BLaER1 (cell line): ENCODE measurements around the gene PTGFRN.

ENCODE experiments used
- H3K27ac ChIP-seq: shearing (Covaris generic); formaldehyde crosslinking; 2 replicates; pipeline ENCODE4 v1.8.1; 2022
- H3K27me3 ChIP-seq: shearing (Covaris generic); formaldehyde crosslinking; 2 replicates; pipeline ENCODE4 v1.8.1; 2022
- H3K36me3 ChIP-seq: shearing (Covaris generic); formaldehyde crosslinking; 2 replicates; pipeline ENCODE4 v1.8.1; 2022
- H3K4me1 ChIP-seq: shearing (Covaris generic); formaldehyde crosslinking; 2 replicates; pipeline ENCODE4 v1.8.1; 2022
- H3K4me2 ChIP-seq: shearing (Covaris generic); formaldehyde crosslinking; 2 replicates; pipeline ENCODE4 v1.8.1; 2022
- H3K4me3 ChIP-seq: shearing (Covaris generic); formaldehyde crosslinking; 2 replicates; pipeline ENCODE4 v1.8.1; 2022
- H3K9ac ChIP-seq: shearing (Covaris generic); formaldehyde crosslinking; 2 replicates; pipeline ENCODE4 v1.8.1; 2022
- H3K9me3 ChIP-seq: shearing (Covaris generic); formaldehyde crosslinking; 2 replicates; pipeline ENCODE4 v1.8.1; 2022
- H4K20me1 ChIP-seq: shearing (Covaris generic); formaldehyde crosslinking; 2 replicates; pipeline ENCODE4 v1.8.1; 2022
- Cebpa-rat ChIP-seq: shearing (Covaris generic); IDR thresholded peaks from 2 replicates; pipeline ENCODE4 v1.8.1; 2022

Gene PTGFRN

GRCh38 chr1:117010310-117010969, 100.7 kb downstream of the PTGFRN start:
- no peak overlapping the region for H3K9ac ChIP-seq
- no peak for TF ChIP-seq Cebpa-rat
- no peak overlapping the region for H3K27ac ChIP-seq
- no peaks in the 10 kb centered on the region for H3K27me3 ChIP-seq
- H3K4me1 ChIP-seq: peaks cover 14% of the 10 kb centered on the region
- H3K36me3 ChIP-seq: no peaks in the 10 kb centered on the region
- no peaks in the 10 kb centered on the region for H4K20me1 ChIP-seq
- H3K4me3 ChIP-seq: no peak overlapping the region
- H3K9me3 ChIP-seq: no peaks in the 10 kb centered on the region
- no peak overlapping the region for H3K4me2 ChIP-seq

GRCh38 chr1:117011334-117011733, 101.6 kb downstream of the PTGFRN start:
- H4K20me1 ChIP-seq: no peaks in the 10 kb centered on the region
- peaks cover 17% of the 10 kb centered on the region for H3K4me1 ChIP-seq
- H3K27ac ChIP-seq: no peak overlapping the region

GRCh38 chr1:117013309-117013858, 103.7 kb downstream of the PTGFRN start:
- no peak overlapping the region for H3K4me3 ChIP-seq
- H3K9ac ChIP-seq: no peak overlapping the region
- no peaks in the 10 kb centered on the region for H3K9me3 ChIP-seq
- H3K4me2 ChIP-seq: no peak overlapping the region
- no peak overlapping the region for H3K27ac ChIP-seq
- no peak for TF ChIP-seq Cebpa-rat
- H3K36me3 ChIP-seq: no peaks in the 10 kb centered on the region
- no peaks in the 10 kb centered on the region for H4K20me1 ChIP-seq
- H3K27me3 ChIP-seq: no peaks in the 10 kb centered on the region
- H3K4me1 ChIP-seq: peaks cover 31% of the 10 kb centered on the region

More at GRCh38 chr1:117011334-117011733, 101.6 kb downstream of the PTGFRN start:
- Histone ChIP-seq H3K9me3 (no peaks in the 10 kb centered on the region), H3K4me2 (no peak overlapping the region), H3K27me3 (no peaks in the 10 kb centered on the region), H3K4me3 (no peak overlapping the region), H3K36me3 (no peaks in the 10 kb centered on the region), H3K9ac (no peak overlapping the region)
- TF ChIP-seq Cebpa-rat: no peak

GRCh38 chr1:117014209-117014608, 104.5 kb downstream of the PTGFRN start:
- no peak for TF ChIP-seq Cebpa-rat
- H3K9me3 ChIP-seq: no peaks in the 10 kb centered on the region
- no peak overlapping the region for H3K4me2 ChIP-seq
- H3K36me3 ChIP-seq: no peaks in the 10 kb centered on the region
- no peak overlapping the region for H3K27ac ChIP-seq
- H3K9ac ChIP-seq: no peak overlapping the region
- no peaks in the 10 kb centered on the region for H3K27me3 ChIP-seq
- H4K20me1 ChIP-seq: no peaks in the 10 kb centered on the region
- H3K4me1 ChIP-seq: peaks cover 23% of the 10 kb centered on the region
- H3K4me3 ChIP-seq: no peak overlapping the region

GRCh38 chr1:117015724-117016123, 106.0 kb downstream of the PTGFRN start:
- TF ChIP-seq Cebpa-rat: no peak
- Histone ChIP-seq H3K4me1 (peaks cover 21% of the 10 kb centered on the region), H3K4me3 (no peak overlapping the region), H3K27me3 (no peaks in the 10 kb centered on the region), H3K27ac (no peak overlapping the region), H3K9me3 (no peaks in the 10 kb centered on the region), H3K36me3 (no peaks in the 10 kb centered on the region), H3K9ac (no peak overlapping the region), H4K20me1 (no peaks in the 10 kb centered on the region), H3K4me2 (no peak overlapping the region)

GRCh38 chr1:117017062-117017461, 107.3 kb downstream of the PTGFRN start:
- TF ChIP-seq Cebpa-rat: no peak
- no peaks in the 10 kb centered on the region for H4K20me1 ChIP-seq
- no peak overlapping the region for H3K27ac ChIP-seq
- peaks cover 21% of the 10 kb centered on the region for H3K4me1 ChIP-seq
- no peak overlapping the region for H3K9ac ChIP-seq
- H3K27me3 ChIP-seq: no peaks in the 10 kb centered on the region
- H3K36me3 ChIP-seq: no peaks in the 10 kb centered on the region
- no peaks in the 10 kb centered on the region for H3K9me3 ChIP-seq
- H3K4me3 ChIP-seq: no peak overlapping the region
- H3K4me2 ChIP-seq: peak overlapping the region; percentile 25

- Histone ChIP-seq H3K4me2 (no peak overlapping the region), H3K36me3 (no peaks in the 10 kb centered on the region), H3K9me3 (no peaks in the 10 kb centered on the region), H3K27ac (no peak overlapping the region), H4K20me1 (no peaks in the 10 kb centered on the region), H3K27me3 (no peaks in the 10 kb centered on the region), H3K4me1 (peaks cover 21% of the 10 kb centered on the region), H3K4me3 (no peak overlapping the region), H3K9ac (no peak overlapping the region)
- TF ChIP-seq Cebpa-rat: no peak
These were observed 107.9 kb downstream of the PTGFRN start for GRCh38 chr1:117017648-117018047.

- Histone ChIP-seq H3K9ac (no peak overlapping the region), H3K27ac (no peak overlapping the region), H3K4me3 (no peak overlapping the region), H3K4me2 (no peak overlapping the region), H3K36me3 (no peaks in the 10 kb centered on the region), H4K20me1 (no peaks in the 10 kb centered on the region), H3K4me1 (peaks cover 15% of the 10 kb centered on the region), H3K9me3 (no peaks in the 10 kb centered on the region), H3K27me3 (no peaks in the 10 kb centered on the region)
- TF ChIP-seq Cebpa-rat: no peak
These were observed 110.9 kb downstream of the PTGFRN start for GRCh38 chr1:117020526-117021156.

GRCh38 chr1:117022114-117022513, 112.4 kb downstream of the PTGFRN start:
- H3K4me3 ChIP-seq: no peak overlapping the region
- no peak overlapping the region for H3K9ac ChIP-seq
- no peak for TF ChIP-seq Cebpa-rat
- no peak overlapping the region for H3K27ac ChIP-seq
- no peaks in the 10 kb centered on the region for H3K27me3 ChIP-seq
- no peaks in the 10 kb centered on the region for H3K36me3 ChIP-seq
- H3K4me1 ChIP-seq: peaks cover 6% of the 10 kb centered on the region
- no peaks in the 10 kb centered on the region for H3K9me3 ChIP-seq
- no peak overlapping the region for H3K4me2 ChIP-seq
- no peaks in the 10 kb centered on the region for H4K20me1 ChIP-seq

- no peak overlapping the region for H3K27ac ChIP-seq
These were observed 115.9 kb downstream of the PTGFRN start for GRCh38 chr1:117025568-117025967.

More at GRCh38 chr1:117025568-117025967, 115.9 kb downstream of the PTGFRN start:
- Histone ChIP-seq H3K36me3 (no peaks in the 10 kb centered on the region), H3K9ac (no peak overlapping the region), H4K20me1 (no peaks in the 10 kb centered on the region), H3K4me1 (peaks cover 4% of the 10 kb centered on the region), H3K4me3 (no peak overlapping the region), H3K27me3 (no peaks in the 10 kb centered on the region), H3K4me2 (no peak overlapping the region), H3K9me3 (no peaks in the 10 kb centered on the region)
- TF ChIP-seq Cebpa-rat: no peak
